GM19025 (cell line): Measurements from ENCODE around the gene H1-8.

ENCODE experiments used
- ATAC-seq: cut with Tn5 transposase; IDR thresholded peaks from one replicate; pipeline ENCODE4 v1.9.1; 2021; ENCODE audit warnings: mild to moderate bottlenecking, low read depth, moderate library complexity; ENCODE audit not compliant: unreplicated experiment

The H1-8 gene

GRCh38 chr3:129554356-129555152 is 11.6 kb downstream of the H1-8 start:
- no peak for ATAC-seq

- ATAC-seq = no peak
These were observed 12.2 kb downstream of the H1-8 start for GRCh38 chr3:129555153-129555550.

- ATAC-seq = no peak
These were observed 12.8 kb downstream of the H1-8 start for GRCh38 chr3:129555616-129556357.

- ATAC-seq = no peak
These were observed 13.4 kb downstream of the H1-8 start for GRCh38 chr3:129556358-129556695.

- no peak for ATAC-seq
These were observed 14.0 kb downstream of the H1-8 start for GRCh38 chr3:129556890-129557547.

- ATAC-seq = no peak
These were observed 14.5 kb downstream of the H1-8 start for GRCh38 chr3:129557548-129557894.

GRCh38 chr3:129558081-129558771 is 15.3 kb downstream of the H1-8 start:
- ATAC-seq = no peak

GRCh38 chr3:129558772-129559564 is 16.0 kb downstream of the H1-8 start:
- ATAC-seq = no peak

GRCh38 chr3:129559565-129560079 is 16.6 kb downstream of the H1-8 start:
- ATAC-seq = no peak

- ATAC-seq = no peak
These were observed 17.4 kb downstream of the H1-8 start for GRCh38 chr3:129560269-129560787.

- no peak for ATAC-seq
These were observed 18.1 kb downstream of the H1-8 start for GRCh38 chr3:129560911-129561594.

- no peak for ATAC-seq
These were observed 18.8 kb downstream of the H1-8 start for GRCh38 chr3:129561619-129562248.

- no peak for ATAC-seq
These were observed 19.8 kb downstream of the H1-8 start for GRCh38 chr3:129562803-129563202.

- ATAC-seq = no peak
These were observed 20.4 kb downstream of the H1-8 start for GRCh38 chr3:129563332-129563731.

GRCh38 chr3:129563850-129564535 is 21.0 kb downstream of the H1-8 start:
- no peak for ATAC-seq

GRCh38 chr3:129564981-129565644 is 22.1 kb downstream of the H1-8 start:
- no peak for ATAC-seq

GRCh38 chr3:129565902-129566301 is 22.9 kb downstream of the H1-8 start:
- no peak for ATAC-seq
